Adrenal gland (tissue), 12 donors: ENCODE results near the gene SLC5A6. TPM values are rescaled to one million over a fixed set of nuclear protein-coding genes. Genes with fewer than 3 reads are reported as not detected.

Experiments
- DNase-seq, 7 donors: peaks; one replicate each; pipeline ENCODE4 v3.0.0-alpha.2; 2019 to 2020
- H3K27ac ChIP-seq, 5 donors: fragments of 200-600 bp; sonication (generic) in 4 of 5; 1 replicate in 3 of 5; 2 replicates in 2 of 5; pipeline versions ENCODE4 v1.5.1 to v1.8.0; 2016 to 2020; ENCODE audit warnings: mild to moderate bottlenecking in 1 of 5
- H3K27me3 ChIP-seq: fragments of 200-600 bp; 2 replicates; pipeline ENCODE4 v1.8.0; 2021
- H3K36me3 ChIP-seq, 2 donors: fragments of 200-600 bp; replicated peaks in 1 of 2; 1 replicate in 1 of 2; 2 replicates in 1 of 2; pipeline versions ENCODE4 v1.5.1 to v1.8.0; 2018 to 2022
- H3K4me1 ChIP-seq, 2 donors: fragments of 200-600 bp; replicated peaks in 1 of 2; 1 replicate in 1 of 2; 2 replicates in 1 of 2; pipeline versions ENCODE4 v1.5.1 to v1.8.0; 2018 to 2021
- H3K4me3 ChIP-seq, 4 donors: fragments of 200-600 bp; sonication (generic) in 3 of 4; one replicate each; pipeline ENCODE4 v1.5.1; 2016 to 2018
- H3K9me3 ChIP-seq, 3 donors: fragments of 200-600 bp; sonication (generic) in 1 of 3; replicated peaks in 1 of 3; 1 replicate in 2 of 3; 2 replicates in 1 of 3; pipeline versions ENCODE4 v1.5.1 to v1.8.0; 2016 to 2021
- CTCF ChIP-seq, 6 experiments: fragments of 450-650 bp in 4 of 6; fragments of 200-600 bp in 2 of 6; sonication (generic) in 1 of 6; IDR thresholded peaks; 1 replicate in 5 of 6; 2 replicates in 1 of 6; pipeline versions ENCODE4 v1.5.1 to v1.8.0; 2016 to 2021; ENCODE audit warnings: antibody characterized with exemption in 6 of 6, mild to moderate bottlenecking in 2 of 6, moderate library complexity in 1 of 6
- POLR2A ChIP-seq, 2 donors: fragments of 450-650 bp; IDR thresholded peaks; one replicate each; pipeline ENCODE4 v1.6.1; 2017; ENCODE audit warnings: antibody characterized with exemption in 2 of 2, mild to moderate bottlenecking in 2 of 2, moderate library complexity in 1 of 2
- WGBS, 4 donors: extraction: QIAGEN DNeasy Blood & Tissue Kit in 2 of 4; methylation state at CpG; one replicate each; pipeline versions ENCODE4 v1.1.5 to v1.1.7; 2013 to 2017; 5-methylcytosine and 5-hydroxymethylcytosine counted together
- intact Hi-C, 2 donors: fragments of 100-400 bp; cut with DNase I; formaldehyde crosslinking; loops; one replicate each; pipeline versions ENCODE4 v1.14.1 to v1.15.0; 2022 to 2023
- polyA plus RNA-seq, 3 donors: library from polyadenylated mRNA; stranded (reverse); fragments of 200-250 nt in 2 of 3; fragments of 350-450 nt in 1 of 3; fragmentation: Illumina TruSeq in 1 of 3; extraction: RNeasy Lipid Tissue Mini Kit (QIAGEN cat#74804) in 1 of 3; gene quantifications; one replicate each; pipeline ENCODE4 v1.2.3, GENCODE V29; 2013 to 2014
- total RNA-seq, 9 donors: library from RNA; depleted of rRNA in 4 of 9; stranded (reverse); fragments of >200 nt in 4 of 9; fragments of 120-200 nt in 1 of 9; fragmentation: NEBNext Ultra II Directional in 1 of 9; extraction: Animal tissue kit (Norgen Biotek cat#: 25700) in 1 of 9; gene quantifications; one replicate each; pipeline versions ENCODE4 v1.1.0 to v1.2.4, GENCODE V29; 2013 to 2023
- donor health status: healthy with polysubstance abuse.
- donor health status: Bipolar disorder and iron deficiency.
- donor health status: DM: yes; HTN: yes; CAD: no.
- donor health status: DM: no; HTN: no; CAD: no.
- donor health status: DM: no; HTN: no; CAD: no.
- donor health status: DM: yes; HTN: yes; CAD: no.

The SLC5A6 gene
- total and polyA plus RNA-seq, 12 donors: 13.5 to 35.0 (median 18.3) TPM

GRCh38 chr2:27212626-27213471 is 781 bp upstream of the SLC5A6 start:
- H3K4me3 ChIP-seq: peak overlapping the region; percentile 37 to 86 (median 70)
- peak in 2 of 7 donors; percentile 57 to 71 for DNase-seq
- peak overlapping the region; percentile 75 to 98 (median 95) for H3K27ac ChIP-seq
- intact Hi-C loops: no loop called here
- WGBS, 4 donors: 7 to 10% (median 7%) methylated on average over 34 of the region's 34 CpGs
- no peaks in the 10 kb centered on the region for H3K27me3 ChIP-seq
- no peaks in the 10 kb centered on the region for H3K9me3 ChIP-seq
- peaks cover 10 to 20% of the 10 kb centered on the region in 2 donors for H3K4me1 ChIP-seq
- TF ChIP-seq POLR2A (IDR thresholded peaks at IDR 0.05) (no peak), CTCF (IDR thresholded peaks at IDR 0.05) (no peak)
- peaks cover 0 to 2% of the 10 kb centered on the region in 2 donors for H3K36me3 ChIP-seq

DNA sequence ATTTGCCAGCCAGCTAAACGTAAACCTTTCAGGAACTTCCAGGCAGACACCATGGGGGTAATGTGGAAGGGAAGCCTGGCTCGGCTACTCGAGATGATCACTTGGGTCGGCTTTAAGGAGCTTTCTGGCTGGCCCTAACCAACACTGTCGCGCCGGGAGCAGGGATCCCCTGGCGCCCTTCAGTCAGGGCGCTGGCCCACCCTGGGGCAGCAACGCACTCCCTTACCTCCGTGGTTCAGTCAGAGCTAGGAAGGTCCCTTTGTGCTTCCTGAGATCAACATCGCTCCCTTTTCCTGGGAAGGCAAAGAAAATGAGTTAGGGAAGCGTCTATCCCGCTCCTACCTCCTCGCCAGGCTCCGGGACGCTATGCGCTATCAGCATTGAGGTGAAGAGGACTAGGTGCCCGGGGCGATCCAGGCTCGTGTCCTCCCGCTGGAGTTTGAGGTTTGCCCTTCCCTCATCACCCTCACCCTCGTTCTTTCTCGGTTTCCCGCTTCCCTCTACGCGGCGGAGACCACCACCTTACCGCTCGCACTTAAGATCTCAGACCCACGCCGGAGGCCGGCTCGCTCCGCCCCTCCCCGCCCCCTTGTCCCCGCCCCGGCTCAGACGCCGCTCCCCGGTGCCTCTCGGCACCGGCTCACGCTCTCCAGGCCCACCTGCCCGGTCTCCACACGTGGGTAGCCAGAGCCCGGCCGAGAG is 676 bp downstream of the SLC5A6 start:
- TF ChIP-seq POLR2A (IDR thresholded peaks at IDR 0.05): no peak
- TF ChIP-seq CTCF (IDR thresholded peaks at IDR 0.05): no peak
- intact Hi-C loops: no loop called here
- Histone ChIP-seq H3K9me3 (no peaks in the 10 kb centered on the region), H3K4me3 (peak overlapping the region; percentile 41 to 86 (median 70)), H3K36me3 (peaks cover 0 to 16% of the 10 kb centered on the region in 2 donors), H3K27ac (peak overlapping the region in 4 of 5 donors; percentile 89 to 98 (median 96)), H3K4me1 (peaks cover 7 to 12% of the 10 kb centered on the region in 2 donors), H3K27me3 (no peaks in the 10 kb centered on the region)
- whole genome bisulfite sequencing, 4 donors: 3 to 7% (median 5%) methylated on average over 26 to 48 of the region's 48 CpGs
- DNase-seq: peak in 2 of 7 donors; percentile 26 to 44

- H3K9me3 ChIP-seq: no peaks in the 10 kb centered on the region
- no peak overlapping the region for H3K4me3 ChIP-seq
- WGBS, 4 donors: 94 to 98% (median 94%) methylated on average over 6 of the region's 6 CpGs
- no peaks in the 10 kb centered on the region for H3K27me3 ChIP-seq
- peaks cover 7 to 12% of the 10 kb centered on the region in 2 donors for H3K4me1 ChIP-seq
- no peak for DNase-seq
- no peak overlapping the region for H3K27ac ChIP-seq
- peaks cover 0 to 26% of the 10 kb centered on the region in 2 donors for H3K36me3 ChIP-seq
- intact Hi-C loops: no loop called here
- TF ChIP-seq POLR2A (IDR thresholded peaks at IDR 0.05): no peak
- TF ChIP-seq CTCF (IDR thresholded peaks at IDR 0.05): no peak
Observed at GRCh38 chr2:27209621-27210401, 2.3 kb downstream of the SLC5A6 start.
